HTR-8/SVneo (cell line): ENCODE data around the gene RNF144A.

Experiments used
- DNase-seq: peaks from one replicate; pipeline ENCODE4 v3.0.0; 2011; ENCODE audit warnings: low spot score, mixed read lengths; ENCODE audit not compliant: insufficient read length
- FAIRE-seq: peaks from 2 replicates; lab custom pipeline; 2011; peaks lifted over from hg19 to GRCh38; lab: Jason Lieb, UNC

Gene RNF144A

DNA sequence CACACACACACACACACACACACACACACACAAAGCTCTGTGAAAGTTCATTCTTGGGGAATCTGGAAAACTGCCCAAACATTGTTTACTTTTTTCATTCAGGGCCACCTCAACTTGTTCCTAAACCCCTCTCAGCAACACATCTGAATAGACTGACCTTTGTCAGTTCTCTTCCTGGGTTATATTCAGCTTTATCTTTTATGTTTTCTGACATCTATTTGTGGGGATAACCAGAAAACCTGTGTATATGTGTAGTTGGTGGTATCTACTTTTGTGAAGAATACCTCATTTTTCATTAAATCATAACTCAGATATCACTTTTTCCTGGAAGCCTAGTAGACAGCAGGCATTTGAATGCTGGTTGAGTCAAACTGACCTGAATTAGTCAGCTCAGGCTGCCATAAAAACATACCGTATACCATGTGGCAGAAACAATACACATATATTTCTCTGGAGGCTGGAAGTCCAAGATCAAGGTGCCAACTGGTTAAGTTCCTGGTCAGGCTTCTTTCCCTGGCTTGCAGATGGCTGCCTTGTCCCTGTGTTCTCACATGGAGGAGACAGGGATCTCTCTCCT lies 11.0 kb upstream of the RNF144A start:
- FAIRE-seq (no peak), DNase-seq (no peak)

GRCh38 chr2:6908291-6908690 lies 8.9 kb upstream of the RNF144A start:
- FAIRE-seq (no peak), DNase-seq (no peak)

- no peak for DNase-seq
- no peak for FAIRE-seq
These were observed 7.5 kb upstream of the RNF144A start for GRCh38 chr2:6909431-6910385.

- DNase-seq (no peak), FAIRE-seq (no peak)
These were observed 5.5 kb upstream of the RNF144A start for GRCh38 chr2:6911721-6912120.

DNA sequence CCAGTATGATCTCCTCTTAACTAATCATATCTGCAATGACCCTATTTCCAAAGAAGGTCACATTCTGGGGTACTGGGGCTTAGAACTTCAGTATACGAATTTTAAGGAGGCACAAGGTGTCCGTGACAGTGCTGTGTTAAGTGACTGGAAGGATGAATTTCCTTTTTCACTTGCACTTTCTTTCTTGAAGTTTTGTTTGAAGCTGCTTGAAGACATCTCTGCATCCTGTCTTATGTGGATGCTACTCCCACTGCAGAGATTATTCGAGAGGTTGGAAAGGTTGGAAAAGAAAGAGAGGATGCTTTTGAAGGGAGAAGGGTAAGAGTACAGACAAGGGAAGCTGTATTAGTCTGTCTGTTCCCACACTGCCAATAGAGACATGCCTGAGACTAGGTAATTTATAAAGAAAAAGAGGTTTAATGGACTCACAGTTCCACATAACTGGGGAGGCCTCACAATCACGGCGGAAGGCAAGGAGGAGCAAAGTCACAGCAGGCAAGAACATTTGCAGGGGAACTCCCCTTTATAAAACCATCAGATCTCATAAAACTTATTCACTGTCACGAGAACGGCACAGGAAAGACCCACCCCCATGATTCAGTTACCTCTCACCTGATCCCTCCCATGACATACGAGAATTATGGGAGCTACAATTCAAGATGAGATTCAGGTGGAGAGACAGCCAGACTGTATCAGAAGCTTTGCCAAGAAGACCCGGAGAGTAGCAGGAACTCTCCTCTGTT lies 3.6 kb upstream of the RNF144A start:
- no peak for FAIRE-seq
- DNase-seq = no peak

DNA sequence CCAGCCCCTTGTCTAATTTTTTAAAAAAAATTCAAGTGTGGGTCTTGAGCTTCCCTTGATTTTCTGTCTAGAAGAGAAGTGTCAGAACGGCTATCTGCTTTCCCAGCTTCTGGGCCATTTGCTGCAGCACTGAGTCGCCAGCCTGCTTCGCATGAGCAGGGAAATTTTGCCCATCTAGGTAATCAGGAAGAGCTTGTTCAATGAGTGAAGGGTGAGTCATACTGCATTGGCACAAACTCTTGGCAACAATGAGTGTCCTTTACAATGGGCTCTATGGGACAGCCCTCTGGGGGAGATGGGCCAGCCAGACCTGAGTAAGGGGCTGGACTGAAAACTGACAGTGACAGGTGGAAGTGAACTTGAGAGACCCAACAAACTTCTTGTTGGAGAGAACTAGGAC lies 2.4 kb upstream of the RNF144A start:
- FAIRE-seq (no peak), DNase-seq (no peak)

- DNase-seq (no peak), FAIRE-seq (no peak)
These were observed 1.8 kb upstream of the RNF144A start for GRCh38 chr2:6915399-6915798.

DNA sequence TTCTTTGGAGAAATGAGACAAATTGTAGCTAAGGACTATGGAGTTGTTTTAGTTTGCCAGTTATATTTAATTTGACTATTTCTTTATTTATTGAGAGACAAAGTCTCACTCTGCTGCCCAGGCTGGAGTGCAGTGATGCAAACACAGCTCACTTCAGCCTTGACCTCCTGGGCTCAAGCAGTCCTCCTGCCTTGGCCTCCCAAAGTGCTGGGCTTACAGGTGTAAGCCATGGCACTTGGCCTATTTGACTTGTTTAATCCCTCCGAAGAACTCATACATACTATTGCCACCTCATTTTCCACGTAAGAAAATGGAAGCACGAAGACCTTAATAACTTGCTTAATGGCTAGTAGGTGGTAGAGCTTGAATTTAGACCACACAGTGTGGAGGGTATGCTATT lies 988 bp upstream of the RNF144A start:
- FAIRE-seq (no peak), DNase-seq (no peak)

DNA sequence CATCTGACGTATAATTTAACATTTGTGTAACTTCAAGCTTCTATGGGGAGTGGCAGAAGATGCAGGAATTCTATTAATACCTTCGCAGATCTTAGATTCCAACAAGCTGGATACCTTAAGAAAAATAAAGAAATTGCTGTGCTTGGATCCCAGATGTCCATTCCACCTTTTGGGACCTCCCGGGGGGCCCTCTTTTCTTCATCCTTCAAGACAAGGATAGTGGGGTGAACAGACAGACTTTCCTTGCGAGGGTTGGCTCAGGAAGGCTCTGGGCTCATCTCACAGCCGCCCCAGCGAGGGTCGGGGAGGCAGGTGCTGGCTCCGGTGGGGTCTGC lies 509 bp upstream of the RNF144A start:
- DNase-seq (no peak), FAIRE-seq (no peak)

DNA sequence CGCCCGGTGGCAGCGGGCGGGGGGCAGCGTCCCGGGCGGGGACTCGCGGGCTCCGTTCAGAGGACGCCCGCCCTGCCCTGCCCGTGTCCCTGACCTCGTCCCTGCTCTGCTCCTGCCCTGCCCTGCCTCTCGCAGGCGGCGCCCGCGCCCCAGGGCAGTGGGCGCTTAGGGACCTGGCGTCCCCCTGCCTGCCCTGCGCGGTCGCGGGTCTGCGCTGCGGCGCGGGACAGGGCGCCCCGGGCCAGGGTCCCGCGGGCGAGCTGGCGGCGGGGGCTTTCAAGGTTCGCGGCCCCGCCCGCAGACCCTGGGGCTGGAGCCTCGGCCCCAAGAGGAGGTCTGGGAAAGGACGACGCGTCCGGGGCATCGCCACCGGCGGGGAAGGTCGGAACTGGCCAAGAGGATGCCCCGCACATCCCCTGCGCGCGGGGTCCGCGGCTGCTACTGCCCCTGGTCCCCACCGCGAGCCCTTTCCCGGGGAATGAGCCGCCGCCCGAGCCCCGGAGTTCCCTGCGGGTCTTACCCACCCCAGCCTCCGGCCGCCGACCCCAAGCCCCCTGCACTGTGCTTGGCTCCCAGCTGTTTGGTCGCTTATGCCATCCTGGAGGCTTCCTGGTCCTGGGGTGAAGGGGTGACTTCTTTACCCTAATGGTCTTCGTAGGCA lies 679 bp downstream of the RNF144A start:
- no peak for FAIRE-seq

GRCh38 chr2:6919901-6920742 lies 2.9 kb downstream of the RNF144A start:
- DNase-seq (no peak), FAIRE-seq (no peak)

More for the DNA sequence above, 679 bp downstream of the RNF144A start:
- no peak for DNase-seq

GRCh38 chr2:6920743-6921064 lies 3.5 kb downstream of the RNF144A start:
- FAIRE-seq = no peak
- DNase-seq = no peak

DNA sequence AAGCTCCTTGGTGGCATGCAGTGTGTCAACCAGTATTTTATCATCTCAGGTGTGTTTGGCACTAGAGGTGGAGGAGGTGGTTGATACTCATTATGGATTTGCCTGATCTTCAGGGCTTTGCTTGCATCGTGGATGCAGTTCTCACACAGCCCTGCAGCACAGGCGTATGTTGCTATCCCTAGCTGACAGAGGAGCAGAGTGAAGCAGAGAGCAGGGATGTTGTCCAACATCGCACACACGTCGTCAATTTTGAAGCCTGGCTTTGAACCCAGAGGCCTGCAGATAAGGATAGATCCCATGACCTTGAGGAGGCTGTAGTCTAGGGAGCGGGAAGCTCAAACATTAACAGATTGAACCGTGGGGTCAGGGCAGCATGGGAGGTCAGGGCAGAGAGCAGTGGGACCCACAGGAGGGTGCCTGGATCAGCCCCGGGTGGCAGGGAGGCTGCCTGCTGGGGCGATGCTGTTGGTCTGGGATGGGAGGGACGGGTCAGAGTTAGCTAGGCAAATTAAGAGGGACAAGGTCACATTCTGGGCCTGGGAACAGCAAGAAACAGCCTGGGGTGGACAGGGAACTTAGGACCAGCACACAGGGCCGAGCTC lies 4.2 kb downstream of the RNF144A start:
- no peak for FAIRE-seq
- DNase-seq = no peak

DNA sequence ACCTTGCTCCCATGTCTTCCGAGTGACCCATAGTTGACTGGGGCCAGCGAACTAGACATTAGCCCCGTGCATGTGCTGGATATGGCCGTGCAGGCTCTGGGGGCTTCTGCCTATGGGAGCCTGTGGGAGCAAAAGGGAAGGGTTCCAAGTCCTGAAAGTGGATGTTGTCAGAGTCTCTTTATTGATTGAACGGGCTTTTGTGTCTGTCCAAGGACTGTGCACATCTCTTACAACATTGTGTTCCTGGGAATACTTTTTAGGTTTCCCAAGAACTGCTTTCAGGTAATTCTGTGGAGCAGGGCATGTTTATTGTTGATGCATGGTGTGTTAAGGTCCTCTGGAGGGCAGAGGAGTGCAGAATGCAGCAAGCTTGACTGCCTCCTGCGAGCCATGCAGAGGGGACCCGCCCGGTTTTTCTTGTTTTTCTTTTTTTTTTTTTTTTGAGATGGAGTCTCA lies 5.0 kb downstream of the RNF144A start:
- FAIRE-seq (no peak), DNase-seq (no peak)

- no peak for FAIRE-seq
- DNase-seq = no peak
These were observed 6.1 kb downstream of the RNF144A start for GRCh38 chr2:6923319-6923718.

DNA sequence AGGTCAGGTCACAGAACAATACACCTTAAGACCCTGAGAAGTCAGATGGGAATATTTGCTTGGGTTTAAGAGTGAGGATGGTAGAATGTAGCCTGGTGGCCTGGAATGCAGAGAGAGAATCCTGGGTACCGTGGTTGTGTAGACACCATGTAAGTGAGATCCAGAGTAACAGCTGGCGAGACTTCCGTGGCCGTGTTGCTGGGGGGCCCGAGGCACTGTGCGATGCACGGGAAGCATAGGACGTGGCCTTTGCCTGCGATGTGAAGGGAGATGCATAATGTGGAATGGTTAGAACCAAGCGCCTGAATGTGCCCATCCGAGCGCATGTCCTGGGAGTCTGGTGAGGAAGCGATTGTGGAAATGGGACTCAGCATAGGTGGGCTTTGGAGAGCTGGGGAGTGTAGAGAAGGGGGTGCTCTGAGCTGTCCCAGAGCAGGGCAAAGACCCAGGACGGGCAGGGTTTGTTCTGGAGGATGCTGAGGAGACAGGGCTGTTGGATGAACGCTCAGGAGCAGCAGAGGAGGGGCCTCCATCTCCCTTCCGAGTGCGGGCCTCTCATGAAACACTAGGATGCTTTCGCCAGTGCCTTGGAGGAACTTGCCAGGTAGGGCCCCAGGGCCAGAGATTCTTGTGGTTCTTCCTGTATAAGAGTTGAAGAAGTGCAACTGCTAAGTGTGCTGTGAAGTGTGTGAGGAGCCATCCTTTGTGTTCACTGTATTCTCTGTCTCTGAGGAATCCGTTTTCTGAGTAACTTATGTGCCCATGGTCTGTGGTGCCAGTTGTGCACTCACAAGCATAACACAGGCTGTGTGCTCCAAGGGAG lies 7.1 kb downstream of the RNF144A start:
- FAIRE-seq (no peak), DNase-seq (no peak)

DNA sequence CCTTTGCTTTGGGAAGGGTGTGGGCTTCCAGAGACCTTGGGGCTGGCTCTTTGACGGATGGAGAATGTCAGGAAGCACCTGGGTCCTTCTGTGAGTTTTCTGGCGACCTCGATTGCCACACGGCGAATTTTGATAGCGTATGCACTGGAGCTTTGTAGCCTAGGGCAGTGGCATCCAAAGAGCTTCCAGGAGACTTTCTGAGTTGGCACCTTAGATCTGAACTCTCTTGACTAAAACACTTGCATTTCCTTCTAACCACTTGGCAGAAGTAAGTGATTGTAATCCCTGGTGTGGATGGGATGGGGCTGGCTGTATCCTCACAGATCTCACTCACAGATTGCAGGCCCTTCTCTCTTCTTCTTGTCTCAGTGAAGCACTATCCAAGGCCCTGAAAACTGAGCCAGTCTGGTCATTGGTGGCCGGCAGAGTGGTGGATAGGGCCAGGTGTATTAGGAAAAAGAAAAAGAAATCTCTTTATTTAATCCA lies 7.8 kb downstream of the RNF144A start:
- FAIRE-seq (no peak), DNase-seq (no peak)

DNA sequence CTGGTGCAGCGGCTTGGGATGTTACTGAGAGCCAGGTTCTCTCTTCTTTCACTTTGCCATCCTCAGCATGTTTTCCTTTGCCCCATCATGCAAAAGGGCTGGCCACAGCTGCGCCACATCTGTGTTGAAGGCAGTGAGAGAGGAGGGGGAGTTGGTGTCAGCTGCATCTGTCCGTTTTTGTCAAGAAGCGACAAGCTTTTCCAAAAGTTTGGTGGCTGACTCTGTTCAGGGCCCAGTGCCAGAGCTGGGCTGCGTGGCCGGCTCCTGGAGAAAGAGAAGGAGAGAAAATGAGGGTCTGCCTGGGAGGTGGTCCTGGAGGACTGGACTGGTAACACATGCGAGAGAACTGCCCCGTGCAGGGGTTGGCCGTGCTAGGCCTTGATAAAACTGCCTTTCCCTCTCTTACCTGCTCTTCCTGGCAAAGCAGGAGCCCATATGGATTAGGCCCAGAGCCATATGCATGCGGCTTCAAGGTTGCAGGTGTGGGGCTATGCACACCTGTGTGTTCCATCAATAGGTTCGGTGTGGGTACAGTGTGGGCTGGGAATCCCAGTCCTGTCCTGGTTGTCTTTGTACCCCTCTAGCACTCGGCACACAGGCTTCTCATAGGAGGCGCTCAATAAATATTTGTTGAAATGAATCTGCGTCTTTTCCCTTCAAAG lies 9.0 kb downstream of the RNF144A start:
- FAIRE-seq = no peak

More for the DNA sequence above, 9.0 kb downstream of the RNF144A start:
- no peak for DNase-seq
